ENCODE results near the gene FRMD1. TPM values are rescaled to one million over a fixed set of nuclear protein-coding genes. Genes with fewer than 3 reads are reported as not detected.

FRMD1 gene
- total RNA-seq, 1 donor = under 0.01 TPM

- Histone ChIP-seq H3K4me1 (ENCODE audit: insufficient read depth, low read length) (no peaks in the 10 kb centered on the region), H3K9me3 (ENCODE audit: low read depth, low read length) (no peaks in the 10 kb centered on the region), H4K20me1 (ENCODE audit: insufficient read depth, low read length) (no peaks in the 10 kb centered on the region), H3K4me2 (ENCODE audit: insufficient read depth, low read length) (no peak overlapping the region), H2AFZ (ENCODE audit: low read length) (no peak overlapping the region), H3K27me3 (ENCODE audit: insufficient read depth, low read length) (no peaks in the 10 kb centered on the region), H3K36me3 (ENCODE audit: insufficient read depth, low read length) (no peaks in the 10 kb centered on the region), H3K27ac (ENCODE audit: low read depth, low read length) (no peak overlapping the region), H3K4me3 (ENCODE audit: insufficient read depth, low read length) (no peak overlapping the region), H3K79me2 (ENCODE audit: insufficient read depth, low read length) (no peaks in the 10 kb centered on the region)
- DNase-seq (ENCODE audit: insufficient read length, low spot score, missing footprints) = no peak
- no peak for TF ChIP-seq CTCF (IDR thresholded peaks at IDR 0.05; ENCODE audit: extremely low read depth, low read depth, low read length)
These were observed 7.6 kb upstream of the FRMD1 start for GRCh38 chr6:168086616-168087015.

- no peak for DNase-seq (ENCODE audit: insufficient read length, low spot score, missing footprints)
- Histone ChIP-seq H3K4me1 (ENCODE audit: insufficient read depth, low read length) (no peaks in the 10 kb centered on the region), H4K20me1 (ENCODE audit: insufficient read depth, low read length) (no peaks in the 10 kb centered on the region), H3K36me3 (ENCODE audit: insufficient read depth, low read length) (no peaks in the 10 kb centered on the region), H3K27ac (ENCODE audit: low read depth, low read length) (no peak overlapping the region), H3K4me2 (ENCODE audit: insufficient read depth, low read length) (no peak overlapping the region), H3K27me3 (ENCODE audit: insufficient read depth, low read length) (no peaks in the 10 kb centered on the region), H3K79me2 (ENCODE audit: insufficient read depth, low read length) (no peaks in the 10 kb centered on the region), H3K4me3 (ENCODE audit: insufficient read depth, low read length) (no peak overlapping the region), H2AFZ (ENCODE audit: low read length) (no peak overlapping the region), H3K9me3 (ENCODE audit: low read depth, low read length) (no peaks in the 10 kb centered on the region)
- TF ChIP-seq CTCF (IDR thresholded peaks at IDR 0.05; ENCODE audit: extremely low read depth, low read depth, low read length) = no peak
These were observed 7.1 kb upstream of the FRMD1 start for GRCh38 chr6:168086066-168086465.

GRCh38 chr6:168084465-168085160 is 5.6 kb upstream of the FRMD1 start:
- Histone ChIP-seq H3K27ac (ENCODE audit: low read depth, low read length) (no peak overlapping the region), H3K4me1 (ENCODE audit: insufficient read depth, low read length) (no peaks in the 10 kb centered on the region), H3K27me3 (ENCODE audit: insufficient read depth, low read length) (no peaks in the 10 kb centered on the region), H3K79me2 (ENCODE audit: insufficient read depth, low read length) (no peaks in the 10 kb centered on the region), H3K4me2 (ENCODE audit: insufficient read depth, low read length) (no peak overlapping the region), H3K4me3 (ENCODE audit: insufficient read depth, low read length) (no peak overlapping the region), H4K20me1 (ENCODE audit: insufficient read depth, low read length) (no peaks in the 10 kb centered on the region), H3K9me3 (ENCODE audit: low read depth, low read length) (no peaks in the 10 kb centered on the region), H2AFZ (ENCODE audit: low read length) (no peak overlapping the region), H3K36me3 (ENCODE audit: insufficient read depth, low read length) (no peaks in the 10 kb centered on the region)
- no peak for TF ChIP-seq CTCF (IDR thresholded peaks at IDR 0.05; ENCODE audit: extremely low read depth, low read depth, low read length)
- DNase-seq (ENCODE audit: insufficient read length, low spot score, missing footprints) = no peak

GRCh38 chr6:168083514-168083885 is 4.5 kb upstream of the FRMD1 start:
- H3K4me2 ChIP-seq (ENCODE audit: insufficient read depth, low read length) = no peak overlapping the region
- H3K79me2 ChIP-seq (ENCODE audit: insufficient read depth, low read length) = no peaks in the 10 kb centered on the region
- H4K20me1 ChIP-seq (ENCODE audit: insufficient read depth, low read length) = no peaks in the 10 kb centered on the region
- H2AFZ ChIP-seq (ENCODE audit: low read length) = no peak overlapping the region
- H3K4me1 ChIP-seq (ENCODE audit: insufficient read depth, low read length) = no peaks in the 10 kb centered on the region
- no peak overlapping the region for H3K4me3 ChIP-seq (ENCODE audit: insufficient read depth, low read length)
- TF ChIP-seq CTCF (IDR thresholded peaks at IDR 0.05; ENCODE audit: extremely low read depth, low read depth, low read length) = no peak
- no peaks in the 10 kb centered on the region for H3K9me3 ChIP-seq (ENCODE audit: low read depth, low read length)
- no peak overlapping the region for H3K27ac ChIP-seq (ENCODE audit: low read depth, low read length)
- H3K36me3 ChIP-seq (ENCODE audit: insufficient read depth, low read length) = no peaks in the 10 kb centered on the region
- DNase-seq (ENCODE audit: insufficient read length, low spot score, missing footprints) = no peak
- no peaks in the 10 kb centered on the region for H3K27me3 ChIP-seq (ENCODE audit: insufficient read depth, low read length)

Measured in osteoblast (primary cell).